Kidney (tissue), 14 donors: ENCODE results near the gene OR5B17. TPM values are rescaled to one million over a fixed set of nuclear protein-coding genes. Genes with fewer than 3 reads are reported as not detected.
A peak's percentile ranks its signal among the peaks of the same experiment; 100 is the strongest.

Source experiments
- DNase-seq, 5 donors: peaks; one replicate each; pipeline ENCODE4 v3.0.0-alpha.2; 2013 to 2020
- FAIRE-seq: peaks from 2 replicates; lab custom pipeline; 2012; peaks lifted over from hg19 to GRCh38; lab: Jason Lieb, UNC
- H3K27ac ChIP-seq, 2 donors: one replicate each; pipeline ENCODE4 v1.7.0; 2013; ENCODE audit warnings: low read depth in 2 of 2, low read length in 2 of 2, inconsistent platforms in 1 of 2
- H3K27me3 ChIP-seq: one replicate; pipeline ENCODE4 v1.7.1; 2013; ENCODE audit warnings: low read length, inconsistent platforms; ENCODE audit not compliant: control insufficient read depth, insufficient read depth
- H3K36me3 ChIP-seq, 3 donors: one replicate each; pipeline versions ENCODE4 v1.7.0 to v1.7.1; 2013; ENCODE audit warnings: low read length in 3 of 3, control low read depth in 1 of 3, inconsistent platforms in 1 of 3; ENCODE audit not compliant: insufficient read depth in 3 of 3, control insufficient read depth in 2 of 3
- H3K4me1 ChIP-seq, 3 donors: one replicate each; pipeline versions ENCODE4 v1.7.0 to v1.7.1; 2013; ENCODE audit warnings: low read length in 3 of 3, inconsistent platforms in 1 of 3, low read depth in 1 of 3; ENCODE audit not compliant: control insufficient read depth in 2 of 3, insufficient read depth in 2 of 3
- H3K4me3 ChIP-seq, 3 donors: one replicate each; pipeline versions ENCODE4 v1.7.0 to v1.8.1; 2013; ENCODE audit warnings: low read length in 3 of 3, control low read depth in 1 of 3, inconsistent platforms in 1 of 3
- H3K9ac ChIP-seq, 3 donors: one replicate each; pipeline versions ENCODE4 v1.7.0 to v1.7.1; 2013; ENCODE audit warnings: low read length in 3 of 3, control low read depth in 1 of 3, inconsistent platforms in 1 of 3
- H3K9me3 ChIP-seq, 3 donors: one replicate each; pipeline versions ENCODE4 v1.7.0 to v1.7.1; 2013; ENCODE audit warnings: low read length in 3 of 3, control low read depth in 1 of 3, inconsistent platforms in 1 of 3; ENCODE audit not compliant: control insufficient read depth in 2 of 3, insufficient read depth in 1 of 3
- CTCF ChIP-seq: IDR thresholded peaks from 3 replicates; pipeline ENCODE4 v1.5.1; 2012; ENCODE audit warnings: mild to moderate bottlenecking, moderate library complexity, borderline replicate concordance; ENCODE audit not compliant: insufficient read depth; ENCODE audit errors: extremely low read depth
- intact Hi-C: fragments of 100-400 bp; cut with DNase I; formaldehyde crosslinking; loops from one replicate; pipeline ENCODE4 v1.11.1; 2022
- polyA plus RNA-seq: library from polyadenylated mRNA; stranded (reverse); fragments of 350-450 nt; fragmentation: Illumina TruSeq; extraction: RNeasy Lipid Tissue Mini Kit (QIAGEN cat#74804); gene quantifications from one replicate; pipeline ENCODE4 v1.2.3, GENCODE V29; 2014; ENCODE audit warnings: low read depth, low replicate concordance; ENCODE audit not compliant: insufficient read depth
- total RNA-seq: library from RNA; stranded (reverse); fragmentation: NEBNext Ultra II Directional; extraction: Animal tissue kit (Norgen Biotek cat#: 25700); gene quantifications from one replicate; pipeline ENCODE4 v1.2.1, GENCODE V29; 2021
- donor health status: control.
- donor health status: control.
- donor health status: control.
- donor health status: control.
- donor health status: control.
- donor health status: DM: yes; HTN: yes; CAD: no.
- donor health status: Normal renal cell carcinoma (clear cell type).

OR5B17 gene
- total and polyA plus RNA-seq, 2 donors from 2014 or later = not detected

GRCh38 chr11:58390551-58391063, 31.7 kb upstream of the OR5B17 start:
- DNase-seq (peak in 1 of 5 donors; percentile 61), FAIRE-seq (no peak)
- Histone ChIP-seq H3K4me3 (no peak overlapping the region), H3K9me3 (peaks cover 0 to 5% (median 0%) of the 10 kb centered on the region in 3 donors), H3K4me1 (no peaks in the 10 kb centered on the region), H3K9ac (no peak overlapping the region), H3K27me3 (no peaks in the 10 kb centered on the region), H3K36me3 (no peaks in the 10 kb centered on the region), H3K27ac (no peak overlapping the region)
- no peak for TF ChIP-seq CTCF
- intact Hi-C loops = no loop called here

DNA sequence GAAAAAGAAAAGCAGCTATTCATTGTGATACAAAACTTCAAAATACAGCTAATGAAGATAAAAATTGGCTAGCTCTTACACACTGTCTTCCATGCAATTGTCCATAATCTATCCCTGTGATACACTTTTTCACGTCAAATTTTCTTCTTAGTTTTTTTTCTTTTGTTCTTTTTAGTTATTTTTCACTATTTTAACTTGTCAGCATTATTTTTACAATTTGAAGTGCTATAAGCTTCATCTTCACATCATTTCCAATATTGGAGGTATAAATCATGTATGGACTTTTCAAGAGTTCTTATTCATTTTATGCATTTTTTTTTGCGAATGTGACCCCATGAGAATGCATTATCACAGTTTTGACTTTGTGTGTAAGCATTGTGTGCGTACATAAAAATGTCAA, 4.1 kb downstream of the OR5B17 start:
- no peaks in the 10 kb centered on the region for H3K9me3 ChIP-seq
- no peak overlapping the region for H3K9ac ChIP-seq
- no peaks in the 10 kb centered on the region for H3K36me3 ChIP-seq
- H3K4me1 ChIP-seq = no peaks in the 10 kb centered on the region
- intact Hi-C loops = no loop called here
- H3K4me3 ChIP-seq = no peak overlapping the region
- no peak for TF ChIP-seq CTCF
- FAIRE-seq (no peak), DNase-seq (no peak)
- no peaks in the 10 kb centered on the region for H3K27me3 ChIP-seq
- no peak overlapping the region for H3K27ac ChIP-seq

GRCh38 chr11:58345204-58345603, 13.7 kb downstream of the OR5B17 start:
- Histone ChIP-seq H3K4me1 (no peaks in the 10 kb centered on the region), H3K27me3 (no peaks in the 10 kb centered on the region), H3K4me3 (no peak overlapping the region), H3K27ac (no peak overlapping the region), H3K9ac (no peak overlapping the region), H3K36me3 (no peaks in the 10 kb centered on the region), H3K9me3 (peaks cover 0 to 2% (median 0%) of the 10 kb centered on the region in 3 donors)
- no peak for TF ChIP-seq CTCF
- intact Hi-C loops = no loop called here
- no peak for FAIRE-seq
- no peak for DNase-seq

- no peak for TF ChIP-seq CTCF
- H3K4me1 ChIP-seq = no peaks in the 10 kb centered on the region
- DNase-seq = no peak
- intact Hi-C loops = no loop called here
- H3K27ac ChIP-seq = no peak overlapping the region
- H3K4me3 ChIP-seq = no peak overlapping the region
- no peaks in the 10 kb centered on the region for H3K9me3 ChIP-seq
- no peak overlapping the region for H3K9ac ChIP-seq
- FAIRE-seq = no peak
- H3K27me3 ChIP-seq = no peaks in the 10 kb centered on the region
- H3K36me3 ChIP-seq = no peaks in the 10 kb centered on the region
Measured at GRCh38 chr11:58334708-58335107, 24.2 kb downstream of the OR5B17 start.
